ES-I3 (cell line): Measurements from ENCODE around the gene BCCIP.
A peak's percentile ranks its signal among the peaks of the same experiment; 100 is the strongest.

Experiments
- H3K36me3 ChIP-seq: 2 replicates; pipeline ENCODE4 v1.6.1; 2013; ENCODE audit warnings: mild to moderate bottlenecking, low read length, control low read depth, moderate library complexity; ENCODE audit not compliant: insufficient read depth
- H3K4me1 ChIP-seq: 2 replicates; pipeline ENCODE4 v1.6.1; 2013; ENCODE audit warnings: mild to moderate bottlenecking, control low read depth, low read length; ENCODE audit not compliant: insufficient read depth
- H3K9ac ChIP-seq: 2 replicates; pipeline ENCODE4 v1.6.1; 2013; ENCODE audit warnings: low read depth, mild to moderate bottlenecking, low read length, moderate library complexity
- H3K9me3 ChIP-seq: 2 replicates; pipeline ENCODE4 v1.6.1; 2013; ENCODE audit warnings: mild to moderate bottlenecking, low read length, moderate library complexity; ENCODE audit not compliant: control insufficient read depth, insufficient read depth

Gene BCCIP

DNA sequence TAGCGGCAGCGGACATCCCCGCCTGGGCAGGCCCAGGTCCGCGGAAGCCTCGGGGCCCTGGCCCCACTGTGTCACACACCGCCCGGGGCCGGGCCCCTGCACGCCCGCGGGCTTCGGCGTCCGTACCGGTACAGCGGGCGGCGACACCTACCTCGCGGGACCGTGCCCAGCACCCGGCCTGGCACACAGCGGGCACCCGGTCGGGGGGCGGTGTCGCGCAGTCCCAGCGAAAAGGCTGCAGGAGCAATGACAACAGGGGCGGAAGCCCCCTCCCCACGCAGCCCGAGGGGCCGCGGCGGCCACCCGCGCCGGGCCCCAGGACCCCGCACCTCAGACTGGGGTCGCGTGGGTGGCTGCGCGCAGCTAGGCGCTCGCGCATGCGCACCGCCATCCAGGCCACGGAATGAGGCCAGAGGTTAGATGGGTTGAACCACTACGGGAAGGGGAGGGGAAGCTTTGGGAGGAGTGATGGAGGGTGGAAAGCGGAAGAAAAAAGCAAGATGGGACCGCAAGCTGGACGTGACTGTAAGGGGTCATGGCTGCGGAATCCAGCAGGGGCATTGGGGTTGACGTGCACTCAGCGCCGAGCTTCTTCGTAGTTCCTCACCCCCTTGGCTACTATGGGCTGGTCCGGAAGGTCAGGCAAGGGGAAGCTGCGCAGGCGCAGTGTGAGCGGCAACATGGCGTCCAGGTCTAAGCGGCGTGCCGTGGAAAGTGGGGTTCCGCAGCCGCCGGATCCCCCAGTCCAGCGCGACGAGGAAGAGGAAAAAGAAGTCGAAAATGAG is at the start of gene BCCIP, which contains the start of gene UROS:
TSS of gene BCCIP (plus strand) at position 669 of the 785 bp plus-strand sequence. CDS start at position 681, 12 bp downstream.
TSS of gene UROS (minus strand) at position 381 of the 785 bp plus-strand sequence. CDS start 6,759 bp downstream, outside the sequence.
- peak within 1 kb of the TSS; percentile 94 for H3K9ac ChIP-seq
- peaks cover 9% of the 10 kb centered on the region for H3K36me3 ChIP-seq
- H3K4me1 ChIP-seq = peaks cover 8% of the 10 kb centered on the region
- no peaks in the 10 kb centered on the region for H3K9me3 ChIP-seq

DNA sequence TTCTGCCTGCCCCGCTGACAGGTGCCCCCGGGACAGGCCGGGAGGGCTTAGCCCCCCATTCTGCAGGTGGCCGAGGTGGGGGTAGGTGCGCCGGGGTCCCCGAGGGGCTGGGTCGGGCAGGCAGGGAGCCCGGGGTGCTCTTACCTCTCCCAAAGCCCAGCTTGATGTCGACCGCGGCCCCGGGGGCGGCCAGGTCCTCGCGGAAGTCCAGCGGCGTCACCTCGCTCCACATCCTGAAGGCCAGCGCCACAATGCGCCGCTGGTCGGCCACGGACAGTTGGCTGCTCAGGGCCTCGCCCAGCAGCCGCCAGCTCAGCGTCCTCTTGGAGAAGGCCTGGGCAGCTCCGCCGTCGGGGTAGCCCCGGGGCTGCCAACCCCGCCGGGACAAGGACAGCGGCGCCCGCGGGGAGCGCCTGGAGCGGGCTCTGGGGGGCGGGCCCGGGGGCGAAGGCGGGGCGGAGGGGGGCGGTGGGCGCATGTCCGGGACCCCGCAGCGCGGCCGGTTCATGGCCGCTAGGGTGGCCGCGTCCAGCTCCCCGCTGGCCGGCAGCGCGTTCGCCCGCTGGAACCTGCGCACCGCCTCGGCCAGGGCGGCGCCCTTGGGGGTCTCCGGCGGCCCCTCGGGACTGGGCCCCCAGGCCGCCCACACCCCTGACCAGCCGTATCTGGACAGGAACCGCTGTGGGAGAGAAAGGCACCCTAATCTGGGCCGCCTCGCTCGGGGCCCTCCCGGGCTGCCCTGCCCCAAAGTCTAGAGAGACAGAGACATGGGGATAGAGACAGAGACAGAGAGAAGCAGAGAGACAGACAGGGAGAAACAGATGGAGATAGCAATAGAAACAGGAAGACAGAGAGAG is 49.4 kb upstream of the BCCIP start:
- Histone ChIP-seq H3K36me3 (no peaks in the 10 kb centered on the region; the same call in 1 of the 2 replicates), H3K9ac (no peak overlapping the region), H3K9me3 (no peaks in the 10 kb centered on the region), H3K4me1 (no peaks in the 10 kb centered on the region)

DNA sequence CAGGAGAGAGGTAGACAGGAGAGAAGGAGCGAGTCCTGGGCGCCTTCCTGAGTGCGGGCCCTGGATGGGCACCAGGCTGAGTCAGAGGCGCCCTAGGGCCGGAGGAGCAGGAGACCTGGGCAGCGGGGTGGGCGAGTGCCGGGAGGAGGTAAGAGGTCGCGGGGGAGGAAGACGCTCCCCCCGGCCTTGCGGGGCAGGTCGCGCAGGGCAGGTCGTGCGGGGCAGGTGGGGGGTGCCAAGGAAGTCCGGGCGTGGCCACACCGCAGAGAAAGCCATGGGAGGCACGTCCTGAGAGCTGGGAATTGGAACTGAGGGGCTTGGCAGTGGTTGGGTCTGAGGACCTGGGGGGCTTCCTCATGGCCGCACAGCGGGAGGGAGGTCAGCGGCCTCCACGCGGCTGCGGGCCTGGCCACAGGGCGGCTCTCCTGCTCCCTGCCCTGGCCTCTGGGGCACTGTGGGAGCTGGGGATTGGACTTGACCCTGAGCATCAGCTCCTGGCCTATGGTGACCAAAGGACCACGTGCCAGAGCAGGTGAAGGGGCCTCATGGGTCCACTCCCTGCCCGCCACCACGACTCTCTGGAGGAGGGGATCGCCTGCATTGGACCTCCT is 48.7 kb upstream of the BCCIP start:
- no peaks in the 10 kb centered on the region for H3K36me3 ChIP-seq
- no peaks in the 10 kb centered on the region for H3K4me1 ChIP-seq
- no peak overlapping the region for H3K9ac ChIP-seq
- H3K9me3 ChIP-seq = no peaks in the 10 kb centered on the region

DNA sequence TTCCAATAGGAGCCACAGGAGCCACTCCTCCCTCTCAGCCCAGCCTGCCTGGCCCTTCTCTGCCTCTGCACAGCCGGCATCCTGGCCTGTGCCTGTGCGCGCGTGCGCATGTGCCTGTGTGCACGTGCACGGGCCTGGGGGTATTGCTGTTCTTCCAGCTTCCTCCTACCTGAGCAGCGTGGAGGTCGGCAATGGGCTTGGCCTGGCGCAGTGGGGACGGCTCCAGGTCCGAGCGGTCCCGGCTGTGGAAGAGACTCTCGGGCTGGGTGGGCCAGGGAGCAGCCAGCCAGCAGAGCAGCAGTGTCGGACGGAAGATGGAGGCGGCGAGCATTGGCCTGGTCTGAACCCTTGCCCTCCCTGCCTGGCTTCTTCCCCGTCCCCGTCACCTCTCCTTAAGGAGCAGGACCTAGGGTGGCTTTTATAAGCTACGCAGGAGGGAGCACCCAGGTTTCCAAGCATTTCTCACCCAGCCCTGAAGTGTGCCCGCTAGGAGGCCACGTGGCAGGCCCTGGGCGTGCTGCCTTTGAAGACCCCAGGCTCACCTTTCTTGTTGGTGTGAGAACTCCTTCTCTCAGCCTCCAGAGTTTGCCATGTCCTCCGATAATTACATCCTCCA is 47.7 kb upstream of the BCCIP start, which contains the start of gene MMP21:
TSS of gene MMP21 (minus strand) at position 331 of the 616 bp plus-strand sequence. CDS start at position 331, 0 bp downstream.
- Histone ChIP-seq H3K9me3 (no peaks in the 10 kb centered on the region), H3K9ac (no peak within 1 kb of the TSS), H3K4me1 (no peaks in the 10 kb centered on the region), H3K36me3 (no peaks in the 10 kb centered on the region)

DNA sequence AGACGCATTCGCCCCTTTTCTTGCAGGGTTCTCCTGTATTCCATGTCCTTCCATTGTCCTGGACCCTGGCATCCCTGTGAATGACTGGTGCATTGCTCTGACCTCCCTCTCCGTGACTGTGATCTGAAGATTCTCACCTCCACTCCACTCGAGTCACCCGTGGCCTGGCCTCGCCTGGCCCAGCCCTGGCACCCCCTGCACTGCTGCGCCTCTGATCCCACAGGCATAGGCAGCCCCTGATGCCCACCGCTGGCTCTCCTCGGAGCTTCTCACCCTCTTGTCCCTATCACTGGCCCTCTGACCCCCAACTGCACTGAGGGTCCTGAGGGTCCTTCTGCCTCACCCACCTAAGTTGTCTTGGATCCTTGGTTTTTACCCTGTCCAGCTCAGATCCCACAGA is 45.5 kb upstream of the BCCIP start:
- H3K9me3 ChIP-seq = no peaks in the 10 kb centered on the region
- no peaks in the 10 kb centered on the region for H3K4me1 ChIP-seq
- H3K9ac ChIP-seq = no peak overlapping the region
- H3K36me3 ChIP-seq = no peaks in the 10 kb centered on the region

DNA sequence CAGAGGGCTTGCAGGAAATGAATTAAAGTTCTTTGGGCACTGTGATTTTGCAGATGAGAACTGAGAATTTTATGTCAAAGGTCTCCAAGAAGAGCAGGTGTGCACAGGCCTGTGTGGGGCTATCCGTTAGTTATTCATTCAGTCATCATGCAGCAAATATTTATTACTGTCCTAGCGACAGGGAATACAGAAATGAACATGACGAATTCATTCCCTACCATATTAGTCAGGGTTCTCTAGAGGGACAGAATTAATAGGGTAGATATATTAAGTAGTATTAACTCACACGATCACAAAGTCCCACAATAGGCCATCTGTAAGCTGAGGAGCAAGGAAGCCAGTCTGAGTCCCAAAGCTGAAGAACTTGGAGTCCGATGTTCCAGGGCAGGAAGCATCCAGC is 44.8 kb upstream of the BCCIP start:
- Histone ChIP-seq H3K36me3 (no peaks in the 10 kb centered on the region), H3K4me1 (no peaks in the 10 kb centered on the region), H3K9ac (no peak overlapping the region), H3K9me3 (no peaks in the 10 kb centered on the region)

DNA sequence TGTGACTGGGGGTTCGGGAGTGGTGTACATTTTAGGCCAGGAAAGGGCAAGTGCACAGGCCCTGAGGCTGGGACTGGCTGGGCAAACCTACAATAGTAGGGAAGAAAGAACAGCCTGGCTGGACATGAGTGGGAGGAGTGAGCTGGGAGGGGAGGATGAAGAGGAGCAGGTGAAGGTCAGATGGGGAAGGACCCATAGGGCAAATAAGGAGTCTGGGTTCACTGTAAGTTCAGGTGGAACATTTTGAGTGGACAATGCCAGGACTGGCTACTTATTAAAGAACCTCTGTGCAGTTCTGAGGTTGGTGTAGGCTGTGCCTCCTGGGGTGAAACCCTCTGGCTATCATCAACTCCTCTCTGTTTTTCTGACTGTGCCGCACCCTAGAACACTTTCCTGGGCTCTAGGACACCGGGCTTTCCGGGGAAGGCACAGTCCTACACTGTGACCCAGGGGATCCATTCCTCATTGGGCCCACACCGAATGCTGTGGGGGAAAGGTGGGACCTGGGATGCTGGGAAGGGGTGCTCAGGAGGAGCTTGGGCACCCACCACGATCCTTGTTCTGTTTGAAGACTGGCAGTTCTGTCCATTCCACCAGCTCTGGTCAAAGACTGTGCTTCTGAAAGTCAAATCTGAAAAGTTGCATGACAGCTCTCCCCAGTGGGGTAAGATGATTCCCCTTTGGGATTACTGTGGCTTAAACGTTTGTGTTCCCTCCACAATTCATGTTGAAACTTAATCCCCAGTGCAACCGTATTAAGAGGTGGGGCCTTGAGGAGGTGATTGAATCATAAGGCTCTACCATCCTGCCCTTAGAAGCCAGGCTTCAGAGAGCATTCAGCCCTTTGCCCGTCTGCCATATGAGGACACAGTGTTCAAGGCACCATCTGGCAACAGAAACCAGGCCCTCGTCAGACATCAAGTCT is 43.7 kb upstream of the BCCIP start:
- no peaks in the 10 kb centered on the region for H3K4me1 ChIP-seq
- no peaks in the 10 kb centered on the region for H3K9me3 ChIP-seq
- H3K9ac ChIP-seq = no peak overlapping the region
- no peaks in the 10 kb centered on the region for H3K36me3 ChIP-seq

DNA sequence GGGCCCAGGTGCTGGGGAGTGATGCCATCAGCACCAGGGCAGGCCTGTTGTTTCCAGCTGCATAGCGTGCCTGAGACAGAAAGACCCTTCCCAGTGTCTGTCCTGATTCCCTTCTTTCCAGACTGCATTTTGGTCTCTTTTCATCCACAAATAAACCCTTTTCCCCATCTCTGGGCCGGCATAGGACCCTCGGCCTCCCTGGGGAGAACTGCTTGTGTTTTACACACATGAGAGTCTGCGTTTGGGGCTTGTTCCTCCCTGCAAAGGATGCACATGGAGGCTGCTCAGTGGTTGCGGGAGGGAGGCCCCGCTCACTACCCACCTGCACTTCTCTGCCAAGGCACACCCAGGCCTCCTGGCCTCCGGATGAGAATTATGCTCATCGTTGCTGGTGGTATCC is 42.0 kb upstream of the BCCIP start:
- Histone ChIP-seq H3K36me3 (no peaks in the 10 kb centered on the region), H3K9me3 (no peaks in the 10 kb centered on the region), H3K9ac (no peak overlapping the region), H3K4me1 (no peaks in the 10 kb centered on the region)

DNA sequence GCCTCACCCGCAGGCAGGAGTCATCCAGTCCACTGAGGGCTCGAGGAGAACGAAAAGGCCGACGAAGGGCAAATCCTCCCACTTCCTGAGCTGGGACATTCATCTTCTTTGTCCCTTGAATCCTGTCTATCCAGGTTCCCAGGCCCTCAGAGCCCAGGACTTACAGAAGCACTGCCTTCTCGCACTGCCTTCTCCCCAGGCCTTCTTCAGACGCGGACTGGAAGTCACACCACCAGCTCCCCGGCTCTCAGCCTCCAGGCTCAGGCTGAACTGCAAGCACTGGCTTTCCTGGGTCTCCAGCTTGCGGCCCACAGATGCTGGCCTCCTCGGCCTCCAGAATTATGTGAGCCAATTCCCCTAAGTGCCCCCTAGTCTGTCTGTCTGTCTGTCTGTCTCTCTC is 41.3 kb upstream of the BCCIP start:
- Histone ChIP-seq H3K4me1 (no peaks in the 10 kb centered on the region), H3K9ac (no peak overlapping the region), H3K36me3 (no peaks in the 10 kb centered on the region), H3K9me3 (no peaks in the 10 kb centered on the region)

DNA sequence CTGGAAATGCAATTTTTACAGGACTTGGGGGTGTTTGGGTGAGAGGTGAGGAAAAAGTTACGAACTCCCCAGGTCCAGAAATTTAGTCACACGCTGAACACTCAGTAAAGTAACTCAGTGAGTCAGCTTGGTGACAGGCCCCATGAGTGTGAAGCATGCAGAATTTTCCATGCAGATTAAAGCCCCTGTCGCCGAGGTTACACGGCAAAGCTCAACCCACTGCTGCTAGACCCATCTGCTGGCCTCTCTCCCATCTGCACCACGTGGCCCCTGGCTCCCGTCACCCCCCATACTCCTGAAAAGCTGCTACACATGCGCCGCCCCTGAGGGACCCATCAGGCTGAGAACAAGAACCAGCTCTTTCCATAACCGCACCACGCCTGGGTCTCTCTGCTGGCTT is 40.7 kb upstream of the BCCIP start:
- Histone ChIP-seq H3K9me3 (no peaks in the 10 kb centered on the region), H3K9ac (no peak overlapping the region), H3K4me1 (no peaks in the 10 kb centered on the region), H3K36me3 (no peaks in the 10 kb centered on the region)

DNA sequence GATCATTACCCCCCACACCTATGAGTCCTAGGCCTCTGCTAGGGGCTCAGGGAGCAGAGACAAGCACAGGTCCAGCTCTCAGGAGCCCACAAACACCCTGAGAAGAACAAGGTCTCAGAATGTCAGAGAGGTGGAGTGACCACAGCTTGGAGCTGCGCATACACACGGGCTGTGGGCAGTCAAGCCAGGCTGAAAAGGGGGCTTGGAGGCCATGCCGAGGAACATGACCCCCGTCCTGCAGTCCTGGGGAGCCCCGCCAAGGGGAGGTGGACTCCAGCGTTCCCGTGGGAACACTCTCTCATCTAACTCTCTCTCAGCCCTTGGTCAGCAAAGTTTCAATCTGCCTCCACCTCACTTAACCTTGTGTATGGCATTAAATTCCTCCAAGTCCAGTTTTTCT is 39.9 kb upstream of the BCCIP start:
- Histone ChIP-seq H3K9ac (no peak overlapping the region), H3K9me3 (no peaks in the 10 kb centered on the region), H3K36me3 (peaks cover 4% of the 10 kb centered on the region; the same call in 1 of the 2 replicates), H3K4me1 (no peaks in the 10 kb centered on the region)

DNA sequence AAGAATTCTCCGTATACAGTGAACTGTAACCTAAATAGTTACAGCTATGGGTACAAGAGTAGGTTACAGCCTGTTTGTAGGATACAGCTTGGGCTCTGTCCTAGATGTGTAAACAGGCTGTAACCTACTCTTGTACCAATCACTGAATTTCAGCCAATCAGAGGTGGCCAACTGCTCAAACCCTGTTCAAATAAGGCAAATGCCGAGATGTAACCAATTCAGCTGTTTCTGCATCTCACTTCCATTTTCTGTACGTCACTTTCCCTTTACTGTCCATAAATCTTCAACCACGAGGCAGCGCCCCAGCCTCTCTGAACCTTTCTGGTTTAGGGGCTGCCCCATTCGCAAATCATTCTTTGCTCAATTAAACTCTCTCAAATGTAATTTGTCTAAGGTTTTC is 39.4 kb upstream of the BCCIP start:
- no peaks in the 10 kb centered on the region for H3K4me1 ChIP-seq
- H3K9ac ChIP-seq = no peak overlapping the region
- peaks cover 7% of the 10 kb centered on the region; the same call in 1 of the 2 replicates for H3K36me3 ChIP-seq
- H3K9me3 ChIP-seq = no peaks in the 10 kb centered on the region

DNA sequence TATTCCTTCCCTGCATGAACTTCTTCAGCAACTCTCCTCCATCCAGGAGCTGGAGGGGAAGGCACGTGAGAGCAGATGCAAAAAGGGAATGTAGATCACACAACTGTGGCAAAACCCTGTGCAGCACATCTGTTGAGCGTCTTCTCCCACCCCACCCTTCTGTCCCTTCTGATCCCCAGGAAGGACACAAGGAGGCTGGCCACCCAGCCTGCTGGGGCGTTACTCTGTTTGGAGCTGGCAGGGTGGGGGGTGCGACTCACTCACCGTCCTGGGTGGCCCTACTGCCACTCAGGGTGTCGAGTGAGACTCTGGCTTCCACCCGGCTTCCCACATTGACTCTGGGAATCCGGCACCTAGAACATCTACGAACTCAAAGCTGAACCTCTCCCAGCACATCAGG is 37.6 kb upstream of the BCCIP start:
- H3K9ac ChIP-seq = no peak overlapping the region
- H3K9me3 ChIP-seq = no peaks in the 10 kb centered on the region
- peaks cover 7% of the 10 kb centered on the region; the same call in 1 of the 2 replicates for H3K36me3 ChIP-seq
- H3K4me1 ChIP-seq = no peaks in the 10 kb centered on the region
